ENCODE measurements around the gene FOXP1.

FOXP1 gene

DNA sequence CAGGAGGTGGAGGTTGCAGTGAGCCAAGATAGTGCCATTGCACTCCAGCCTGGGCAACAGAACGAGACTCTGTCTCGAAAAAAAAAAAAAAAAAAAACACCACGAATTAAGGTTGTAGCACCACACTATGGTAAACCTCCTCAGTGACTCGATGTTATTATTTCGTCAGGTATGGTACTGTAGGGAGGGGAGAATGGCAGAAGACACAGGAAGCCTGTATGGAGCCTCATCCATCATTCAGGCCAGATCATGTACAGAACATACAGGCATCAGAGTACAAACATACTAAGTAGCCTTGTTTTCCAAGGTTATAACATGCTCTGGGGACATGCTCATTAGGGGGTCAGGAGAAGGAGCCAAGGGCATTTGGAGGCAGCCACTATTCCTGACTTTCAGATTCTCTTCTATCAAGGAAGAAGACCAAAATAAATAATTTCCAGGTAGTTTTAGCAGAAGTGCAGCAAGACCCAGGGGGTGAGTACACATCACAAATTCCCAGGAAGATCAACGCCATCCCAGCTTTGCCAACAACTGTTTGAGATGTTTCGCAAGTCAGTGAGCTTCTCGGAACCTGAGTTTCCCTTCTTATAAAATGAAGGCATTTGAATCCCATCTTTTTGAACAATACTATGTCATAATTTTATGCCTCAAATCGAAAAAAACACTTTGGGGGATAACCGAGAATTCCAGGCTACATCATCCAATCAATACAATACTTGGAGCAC lies 79.8 kb downstream of the FOXP1 start:
- peak; percentile 43 to 48 for ATAC-seq

DNA sequence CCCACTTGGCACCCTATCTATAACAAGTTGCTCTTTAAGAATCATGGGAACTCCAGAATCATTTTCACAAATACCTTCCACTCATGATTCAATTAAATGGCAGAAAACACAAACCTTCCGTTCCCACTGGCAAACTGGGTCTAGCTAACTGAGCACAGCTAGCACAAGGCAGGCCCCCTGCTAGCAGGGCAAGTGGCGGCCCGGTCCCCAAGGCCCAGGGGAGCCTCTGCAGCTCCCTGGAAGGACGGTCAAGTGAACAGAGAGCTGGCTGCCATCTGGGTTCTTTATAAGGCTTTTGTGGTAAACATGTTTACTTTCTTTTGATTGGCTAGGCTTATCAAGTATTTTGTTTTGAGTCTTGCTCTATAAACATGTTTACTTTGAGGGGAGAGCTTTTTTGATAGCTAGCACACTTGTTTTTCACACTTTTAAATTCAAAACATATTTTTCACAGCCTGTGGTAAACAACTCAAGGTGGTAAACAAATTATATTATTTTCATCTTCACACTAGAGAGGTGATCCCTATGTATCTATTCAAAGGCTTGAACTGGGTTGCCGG lies 81.4 kb downstream of the FOXP1 start:
- ATAC-seq, result no peak

DNA sequence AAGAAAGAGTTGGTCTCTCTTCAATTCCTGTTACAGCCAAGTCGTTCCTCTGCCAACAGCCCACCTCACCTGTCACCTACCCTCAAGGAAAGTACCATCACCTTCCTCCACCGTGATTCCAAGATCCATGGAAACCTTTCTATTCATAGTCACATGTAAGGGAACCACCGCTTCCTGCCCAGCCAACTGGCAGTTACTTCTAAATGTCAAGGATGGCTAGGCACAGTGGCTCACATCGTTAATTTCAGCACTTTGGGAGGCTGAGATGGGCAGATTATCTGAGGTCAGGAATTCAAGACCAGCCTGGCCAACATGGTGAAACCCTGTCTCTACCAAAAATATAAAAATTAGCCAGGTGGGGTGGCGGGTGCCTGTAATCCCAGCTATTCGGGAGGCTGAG lies 82.8 kb downstream of the FOXP1 start:
- no peak for ATAC-seq

DNA sequence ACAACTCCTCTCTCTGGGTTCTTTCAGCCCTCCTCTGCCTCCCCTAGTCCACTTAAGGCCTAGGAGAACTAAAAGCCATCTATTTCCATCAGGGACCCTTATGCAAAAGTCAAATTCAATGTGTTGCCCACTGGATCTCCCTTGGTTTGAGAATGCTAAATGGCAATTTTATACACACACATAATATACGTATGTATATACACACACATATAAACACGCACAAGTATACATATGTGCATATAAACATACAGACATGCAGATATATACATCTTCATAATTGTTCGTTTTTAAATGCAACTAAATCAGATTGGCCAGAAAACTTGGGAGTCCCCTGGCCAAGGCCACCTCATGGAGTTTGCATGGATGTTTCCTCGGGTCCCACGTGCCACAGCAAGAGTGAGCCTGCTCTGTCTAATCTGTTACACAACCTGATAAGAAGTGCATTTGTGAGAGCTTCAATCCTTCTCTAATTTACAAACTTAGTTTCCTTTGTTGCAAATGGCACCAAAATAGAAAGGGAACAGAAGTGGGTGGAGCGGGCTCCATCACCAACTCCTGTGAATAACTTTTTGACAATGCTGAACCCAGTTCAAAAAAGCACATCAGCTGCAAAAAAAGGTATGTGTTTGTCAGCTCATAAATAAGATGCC lies 84.2 kb downstream of the FOXP1 start:
- no peak for ATAC-seq

DNA sequence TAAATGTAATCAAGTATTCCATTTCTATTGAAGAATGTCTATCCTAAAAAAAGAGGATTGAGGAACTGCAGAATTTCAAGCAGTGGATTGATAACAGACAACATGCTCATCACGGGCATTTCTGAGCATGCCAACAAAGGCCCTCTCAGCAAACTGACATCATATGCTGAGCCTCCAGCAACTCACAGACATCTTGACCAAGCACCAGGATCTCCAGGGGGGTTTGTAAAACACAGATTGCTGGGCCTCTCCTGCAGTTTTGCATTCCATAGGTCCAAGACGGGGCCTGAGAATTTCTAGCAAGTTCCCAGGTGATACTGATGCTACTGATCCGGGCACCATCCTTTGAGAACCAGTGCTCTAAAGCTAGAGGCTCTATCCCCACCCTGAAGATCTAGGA lies 85.0 kb downstream of the FOXP1 start:
- no peak for ATAC-seq

DNA sequence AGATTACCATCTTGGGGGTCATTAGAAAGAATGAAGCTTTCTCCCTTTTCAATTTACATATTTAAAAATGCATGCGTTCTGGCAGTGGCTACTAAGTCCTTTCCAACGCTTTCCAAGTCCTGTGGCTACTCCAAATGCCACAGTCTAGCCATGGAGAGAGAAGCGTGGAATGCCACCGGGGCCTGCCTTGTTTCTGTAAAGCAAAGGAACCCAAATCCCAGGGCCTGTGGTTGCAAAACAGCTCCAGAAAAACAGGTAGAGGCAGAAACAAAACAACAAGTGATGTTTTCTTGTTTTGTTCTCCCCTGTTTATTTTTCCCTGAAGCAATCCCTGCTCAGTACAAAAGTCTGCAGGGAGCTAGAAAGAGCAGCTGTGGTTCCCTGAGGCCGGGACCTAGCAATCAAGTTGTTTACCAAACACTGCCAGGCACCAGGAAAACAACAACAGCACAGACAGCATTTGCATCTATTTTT lies 85.5 kb downstream of the FOXP1 start:
- no peak for ATAC-seq

DNA sequence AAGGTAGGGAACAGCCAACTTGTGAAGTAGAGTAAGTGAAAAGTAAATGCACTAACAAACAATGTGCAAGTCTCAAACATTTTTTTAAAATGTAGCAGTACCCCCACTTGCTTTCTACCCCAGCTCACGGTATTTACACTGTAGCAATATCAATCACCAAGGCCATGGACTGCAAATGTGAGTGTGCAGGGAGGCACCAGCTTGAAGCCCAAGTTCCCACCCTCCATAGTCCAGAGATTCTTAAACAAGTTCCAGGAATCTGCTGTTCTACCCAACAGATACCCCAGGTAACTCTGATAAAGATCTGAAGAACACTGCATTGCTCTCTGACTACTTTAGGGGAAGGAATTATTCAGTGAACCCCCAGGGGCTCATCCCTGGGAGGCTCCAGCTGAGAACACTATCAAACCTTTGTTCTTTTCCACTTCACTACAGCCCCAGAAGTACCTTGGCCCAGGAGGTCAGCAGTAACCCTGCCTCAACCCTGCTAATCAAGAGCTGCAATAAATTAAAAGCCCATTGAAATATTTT lies 86.1 kb downstream of the FOXP1 start:
- no peak for ATAC-seq

DNA sequence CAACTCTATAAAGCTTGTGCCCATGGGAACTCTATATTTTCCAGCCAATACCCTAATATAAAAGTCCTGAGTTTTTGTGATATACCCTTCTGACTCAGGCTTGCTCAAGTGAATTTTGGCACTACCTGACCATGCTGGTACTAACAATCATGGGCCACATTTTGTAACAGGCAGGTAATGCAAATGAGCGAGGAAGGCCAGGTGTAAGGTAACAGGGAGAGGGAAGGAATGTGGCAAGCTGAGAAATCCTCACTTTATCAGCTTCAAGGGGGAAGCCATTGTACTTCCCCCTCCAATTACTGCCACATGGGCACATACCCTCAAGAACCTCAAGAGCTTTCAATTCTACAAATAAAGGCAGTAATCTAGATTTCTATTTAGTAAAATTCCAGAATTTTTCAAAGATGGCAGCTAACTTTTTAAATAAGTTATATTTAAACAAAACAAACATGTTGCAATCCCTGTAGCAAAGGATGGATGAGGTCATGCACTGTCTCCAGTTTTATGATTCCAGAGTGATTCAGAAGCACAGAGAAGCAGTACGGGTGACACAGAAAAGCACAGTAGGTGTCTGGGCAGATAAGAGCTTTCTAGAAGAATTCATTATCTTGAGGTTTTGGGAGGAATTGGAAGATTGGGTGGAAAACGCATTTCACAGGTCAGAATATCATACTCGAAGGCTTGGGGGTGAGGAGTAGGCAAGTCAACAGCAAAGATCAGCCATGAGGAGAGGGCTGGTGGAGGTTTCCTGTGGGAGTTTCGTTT lies 87.6 kb downstream of the FOXP1 start:
- peak; percentile 58 to 62 for ATAC-seq

DNA sequence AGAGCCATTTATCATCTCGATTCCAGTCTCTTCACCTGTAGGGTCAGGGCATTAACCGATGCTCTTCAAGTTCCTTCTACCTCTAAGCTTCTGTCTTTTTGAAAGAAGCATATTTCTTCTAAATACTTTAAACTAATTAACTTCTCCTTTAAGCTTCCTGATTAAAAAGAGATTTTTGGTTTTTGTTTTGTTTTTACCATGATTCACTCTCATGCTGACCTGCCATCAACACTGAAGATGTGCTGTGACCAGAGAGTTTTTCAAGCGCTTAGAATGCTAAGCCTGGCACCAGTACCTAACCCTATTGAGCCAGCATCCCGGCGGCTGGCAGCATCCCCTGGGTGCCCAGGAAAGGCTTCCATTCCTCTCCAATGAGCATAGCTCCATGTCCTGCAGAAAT lies 89.3 kb downstream of the FOXP1 start:
- no peak for ATAC-seq

DNA sequence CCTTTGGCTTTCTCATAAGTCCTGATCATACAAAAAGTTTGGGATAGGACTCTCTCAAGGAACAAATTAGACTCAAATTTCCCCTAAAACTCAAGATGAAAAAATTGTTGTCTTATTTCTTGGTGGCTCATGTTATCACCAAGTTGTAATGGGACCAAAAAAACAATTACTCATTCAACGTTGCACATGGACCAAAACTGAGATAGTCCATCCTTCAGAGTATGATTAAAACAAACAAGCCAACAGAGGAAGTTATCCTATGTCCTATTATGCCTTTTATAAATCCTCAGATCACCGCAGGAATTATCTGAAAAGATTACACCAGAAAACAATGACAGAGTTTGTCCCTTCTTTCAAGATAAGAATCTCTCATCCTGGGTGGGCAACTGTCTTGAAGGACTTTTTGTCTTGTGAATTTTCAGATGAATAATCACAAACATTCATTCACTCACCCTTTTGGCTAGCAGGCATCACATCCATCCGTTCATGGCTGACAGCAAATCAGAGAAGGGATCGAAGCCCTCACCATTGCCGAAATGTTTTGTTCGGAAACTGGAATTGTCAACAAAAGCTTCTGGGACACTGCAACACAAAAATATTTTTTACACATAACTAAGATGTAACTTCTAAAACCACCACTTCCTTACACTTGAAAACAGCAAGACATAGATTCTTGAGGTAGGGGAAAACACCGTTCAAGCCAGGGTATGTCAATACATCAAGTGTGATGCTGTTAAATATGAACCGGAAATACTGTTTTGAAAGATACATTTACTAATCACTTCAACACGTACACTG lies 90.4 kb downstream of the FOXP1 start:
- ATAC-seq, result peak; percentile 32 to 45

DNA sequence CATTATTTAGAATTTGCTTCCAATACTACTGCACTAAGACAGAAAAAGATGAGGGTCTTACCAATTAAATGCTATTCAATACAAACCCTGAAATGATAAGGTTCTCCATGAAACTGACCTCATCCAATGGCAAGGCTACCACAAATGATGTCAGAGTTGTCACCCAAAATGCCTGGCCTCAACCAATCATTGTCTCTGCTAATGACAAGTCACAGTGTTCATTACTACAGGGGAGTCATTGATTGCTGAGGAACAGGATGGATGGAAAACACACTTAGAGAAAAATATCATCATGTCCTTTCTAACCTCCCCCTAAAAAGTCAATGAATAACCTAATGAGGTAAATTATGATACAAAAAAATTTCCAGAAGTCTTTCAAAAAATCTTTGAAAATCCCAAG lies 91.0 kb downstream of the FOXP1 start:
- no peak for ATAC-seq

DNA sequence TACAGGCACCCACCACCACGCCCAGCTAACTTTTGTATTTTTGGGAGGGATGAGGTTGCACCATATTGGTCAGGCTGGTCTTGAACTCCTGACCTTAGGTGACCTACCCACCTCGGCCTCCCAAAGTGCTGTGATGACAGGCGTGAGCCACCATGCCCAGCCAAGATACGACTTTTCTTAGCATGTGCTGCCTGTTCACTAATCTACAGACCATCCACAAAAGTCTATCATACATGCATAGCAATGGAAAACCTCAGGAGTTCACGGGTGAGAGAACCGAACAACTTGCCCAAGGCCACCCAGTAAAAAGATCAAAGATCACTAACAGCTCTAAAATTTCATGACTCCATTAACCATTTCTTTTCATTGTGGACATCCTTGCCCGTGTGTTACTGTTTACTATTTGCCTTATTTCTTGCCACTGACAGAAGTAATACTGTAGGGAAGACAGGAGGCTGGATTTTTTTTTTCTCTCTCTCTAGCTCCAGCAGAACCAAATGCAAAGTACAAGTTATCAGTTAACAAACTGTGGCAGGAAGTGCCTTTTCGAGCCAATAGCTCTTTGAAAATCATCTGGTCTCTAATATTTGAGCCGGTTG lies 92.3 kb downstream of the FOXP1 start:
- ATAC-seq, result no peak

DNA sequence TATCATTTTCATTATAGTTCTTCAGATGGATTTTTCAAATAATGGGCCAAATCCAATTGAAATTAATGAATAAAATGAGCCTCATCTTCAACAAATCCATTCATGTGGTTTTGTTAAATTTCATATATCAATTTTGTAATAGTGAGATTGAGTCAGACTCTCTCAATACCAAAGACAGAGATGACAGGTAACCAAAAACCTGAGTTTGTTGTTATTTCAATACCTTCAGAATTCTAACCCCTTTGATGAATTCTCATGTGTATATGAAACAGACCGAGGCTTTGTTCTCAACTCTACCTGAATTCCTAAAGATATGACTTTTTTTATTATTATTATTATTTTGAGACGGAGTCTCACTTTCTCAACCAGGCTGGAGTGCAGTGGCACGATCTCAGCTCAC lies 92.8 kb downstream of the FOXP1 start:
- peak; percentile 55 to 62 for ATAC-seq

DNA sequence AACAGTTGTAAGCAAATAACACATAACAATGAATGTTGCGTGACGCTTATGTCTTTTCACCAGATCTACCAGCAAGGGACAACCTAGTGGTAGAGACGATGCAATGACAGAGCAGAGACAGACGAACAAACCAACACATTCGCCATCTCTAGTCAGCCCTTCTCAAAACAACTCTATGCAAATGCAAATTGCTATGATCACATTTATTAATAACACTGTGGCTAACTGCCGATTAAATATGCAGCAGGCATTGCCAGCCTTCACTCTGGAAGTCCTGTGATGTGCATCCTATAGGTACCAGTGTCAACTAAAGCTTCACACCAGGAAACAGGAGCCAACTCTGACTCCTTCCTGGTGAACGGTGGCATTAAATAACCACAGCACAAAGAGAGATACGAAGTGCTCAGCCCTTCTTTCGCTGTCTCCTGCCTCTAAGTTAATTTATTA lies 94.2 kb downstream of the FOXP1 start:
- ATAC-seq, result peak; percentile 45 to 66

DNA sequence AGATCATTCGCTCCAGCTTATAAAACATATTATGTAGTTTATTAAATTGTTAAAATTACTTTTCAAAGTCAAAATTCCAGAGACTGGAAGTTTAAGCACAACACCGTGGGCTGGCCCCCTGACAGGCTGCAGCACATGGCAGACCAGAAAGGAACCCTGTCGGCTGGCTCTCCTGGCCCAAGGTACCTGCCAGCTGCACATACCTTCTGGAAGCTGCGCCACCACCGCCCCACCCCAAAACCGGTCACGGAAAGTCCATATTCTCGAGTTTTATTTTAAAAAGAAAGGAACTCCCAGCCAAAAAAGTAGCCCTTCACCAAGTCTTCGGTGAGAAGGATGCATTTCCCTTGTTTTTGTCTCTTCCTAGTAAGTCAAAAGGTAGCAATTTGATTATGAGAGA lies 94.6 kb downstream of the FOXP1 start:
- ATAC-seq, result no peak

DNA sequence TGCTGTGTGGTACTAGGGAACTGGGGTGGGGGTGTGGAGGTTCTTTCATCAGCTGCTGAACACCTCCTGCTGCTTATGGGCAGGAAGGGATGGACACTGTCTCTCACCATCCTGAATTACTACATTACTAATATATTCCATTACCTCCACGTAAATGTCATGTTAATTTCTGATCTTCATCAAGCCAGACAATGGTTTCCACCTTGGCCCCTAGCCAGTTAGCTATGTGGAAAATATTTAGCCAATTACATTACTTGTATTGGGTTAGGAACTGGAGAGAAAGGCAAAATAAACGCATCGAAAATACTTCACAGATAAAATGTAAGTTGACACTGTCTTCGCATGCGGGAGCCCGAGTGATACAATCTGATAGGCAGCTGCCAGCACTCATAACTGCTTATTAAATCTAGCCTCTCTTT lies 95.1 kb downstream of the FOXP1 start:
- peak in 1 of 2 donors; percentile 5 for ATAC-seq

DNA sequence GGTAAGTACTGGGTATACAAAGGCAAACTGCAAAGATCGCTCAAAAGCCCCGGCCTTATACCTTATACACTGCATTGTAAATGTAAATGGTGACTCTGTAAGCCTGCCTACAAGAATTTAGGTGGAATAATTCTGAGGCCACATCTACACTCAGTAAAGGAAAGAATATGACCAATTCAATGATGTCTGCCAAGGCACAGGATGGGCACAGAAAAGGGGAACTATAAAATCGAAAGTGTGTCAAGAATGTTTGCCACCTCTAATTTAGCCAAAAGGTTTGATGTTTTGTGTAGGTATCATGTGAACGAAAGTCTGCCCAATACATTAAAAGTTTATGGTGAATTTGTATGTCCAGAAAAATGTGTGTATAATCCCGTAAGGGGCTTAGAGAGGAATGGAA lies 96.1 kb downstream of the FOXP1 start:
- no peak for ATAC-seq

DNA sequence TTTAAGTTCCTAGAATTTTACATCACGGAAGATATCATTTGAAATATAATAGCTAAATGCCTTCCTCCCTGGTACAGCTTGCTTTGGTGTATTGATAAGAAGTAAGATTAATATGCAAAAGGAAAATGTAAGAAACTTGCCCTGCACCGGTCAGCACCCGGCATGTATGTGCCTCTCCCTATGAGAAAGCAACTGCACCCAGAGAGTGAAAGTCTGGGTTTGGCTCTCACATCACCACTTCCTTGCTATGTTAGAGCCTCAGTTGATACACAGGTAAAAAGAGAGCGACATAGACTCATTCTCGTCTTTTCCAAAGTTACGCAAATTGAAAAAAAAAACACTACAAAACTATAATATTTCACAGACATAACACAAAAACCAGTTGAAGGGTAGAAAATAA lies 96.7 kb downstream of the FOXP1 start:
- peak; percentile 41 to 47 for ATAC-seq

DNA sequence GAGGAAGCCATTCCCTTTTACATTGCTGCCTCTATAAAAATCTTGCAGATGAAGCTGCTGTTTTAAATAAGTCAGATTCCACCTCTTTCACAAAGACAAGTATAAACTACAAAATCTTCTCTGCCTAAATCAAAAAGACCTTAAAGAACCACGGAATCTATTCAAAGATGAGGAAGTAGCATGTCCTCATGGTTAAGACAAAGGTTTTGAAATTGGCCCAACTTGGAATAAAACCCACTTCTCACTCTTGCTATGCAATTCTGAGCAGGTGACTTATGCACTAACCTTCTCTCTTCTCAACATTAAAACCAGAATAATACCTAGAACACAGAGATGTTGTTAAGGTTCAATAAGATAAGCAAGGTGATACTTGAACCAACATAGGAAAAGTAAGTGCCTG lies 97.6 kb downstream of the FOXP1 start:
- ATAC-seq, result no peak

DNA sequence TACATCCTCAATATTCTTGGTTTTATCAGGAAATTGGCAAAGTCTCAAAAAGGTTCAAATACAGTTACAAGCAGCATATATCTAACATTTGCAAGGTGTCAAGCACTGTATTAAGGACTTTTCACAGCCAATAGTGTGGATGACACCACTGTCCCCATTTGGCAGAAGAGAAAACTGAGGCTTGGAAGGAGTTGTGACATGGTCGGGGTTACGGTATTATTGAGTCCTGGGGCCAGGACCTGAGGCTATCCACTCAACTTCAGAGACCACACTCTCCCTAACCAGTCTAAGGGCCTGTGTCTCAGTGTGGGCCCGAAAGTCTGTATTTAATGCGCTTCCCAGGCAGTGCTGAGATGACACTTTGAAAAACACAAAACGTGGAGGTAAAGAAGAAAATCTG lies 99.1 kb downstream of the FOXP1 start:
- ATAC-seq, result no peak

DNA sequence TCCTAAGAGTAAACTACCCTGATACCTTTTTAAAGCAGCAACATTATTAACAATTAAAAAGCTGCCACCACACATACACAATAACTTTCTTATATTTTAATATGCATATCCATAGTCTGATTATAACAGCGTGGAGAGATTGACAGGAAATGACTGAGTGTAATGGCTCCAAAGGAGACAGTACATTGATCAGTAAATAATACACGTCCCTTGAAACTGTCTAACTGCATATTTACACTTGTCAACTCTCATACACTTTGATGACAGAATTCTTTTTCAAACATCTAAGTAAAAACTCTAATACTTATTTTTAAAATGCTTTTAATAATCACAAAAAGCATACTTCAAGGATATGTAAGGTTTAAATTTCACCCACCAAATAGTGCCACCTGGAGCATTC lies 99.5 kb downstream of the FOXP1 start:
- no peak for ATAC-seq

DNA sequence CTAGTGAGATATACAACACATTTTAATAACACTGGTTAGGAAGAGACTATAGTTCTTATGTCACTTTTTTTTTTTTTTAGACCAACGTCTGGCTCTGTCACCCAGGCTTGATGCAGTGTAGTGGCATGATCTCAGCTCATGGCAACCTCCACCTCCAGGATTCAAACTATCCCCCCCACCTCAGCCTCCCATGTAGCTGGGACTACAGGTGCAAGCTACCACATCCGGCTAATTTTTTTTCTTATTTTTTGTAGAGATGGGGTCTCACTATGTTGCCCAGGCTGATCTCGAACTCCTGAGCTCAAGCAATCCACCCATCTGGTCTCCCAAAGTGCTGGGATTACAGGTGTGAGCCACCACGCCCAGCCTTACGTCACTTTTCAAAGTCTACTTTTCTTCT lies 100.8 kb downstream of the FOXP1 start:
- ATAC-seq, result no peak

Measured in activated CD4-positive, CD25-positive, alpha-beta regulatory T cell treated with anti-CD3 and anti-CD28 coated beads, Interleukin-2, amount 50 U/mL, for 24 hours (primary cell).